Non-pigmented ciliary epithelial cell (primary cell): ENCODE measurements around the gene INAVA.
"Not testable (repeated sequence)": the region's sequence is repeated elsewhere in the genome, so short reads cannot be mapped to it uniquely, and the experiment has no call there.

ENCODE experiments used
- DNase-seq: peaks from one replicate; pipeline ENCODE4 v3.0.0-alpha.2; 2010; ENCODE audit warnings: low read depth

INAVA gene

GRCh38 chr1:200899015-200899386 lies 4.3 kb downstream of the INAVA start:
- no peak for DNase-seq

- DNase-seq, result no peak
These were observed 4.8 kb downstream of the INAVA start for GRCh38 chr1:200899451-200899915.

- no peak for DNase-seq
These were observed 5.5 kb downstream of the INAVA start for GRCh38 chr1:200899954-200900867.

GRCh38 chr1:200900877-200901276 lies 6.2 kb downstream of the INAVA start:
- no peak for DNase-seq

GRCh38 chr1:200901350-200901749 lies 6.7 kb downstream of the INAVA start:
- DNase-seq, result no peak

- DNase-seq, result no peak
These were observed 7.2 kb downstream of the INAVA start for GRCh38 chr1:200901796-200902444.

- DNase-seq, result no peak
These were observed 9.1 kb downstream of the INAVA start for GRCh38 chr1:200903793-200904192.

GRCh38 chr1:200904772-200905171 lies 10.1 kb downstream of the INAVA start:
- DNase-seq, result no peak

- DNase-seq, result no peak
These were observed 10.8 kb downstream of the INAVA start for GRCh38 chr1:200905411-200906052.

- no peak for DNase-seq
These were observed 11.8 kb downstream of the INAVA start for GRCh38 chr1:200906491-200906890.

- no peak for DNase-seq
These were observed 13.0 kb downstream of the INAVA start for GRCh38 chr1:200907611-200908097.

GRCh38 chr1:200908191-200908868 lies 13.6 kb downstream of the INAVA start:
- no peak for DNase-seq

GRCh38 chr1:200909071-200909470 lies 14.4 kb downstream of the INAVA start:
- no peak for DNase-seq

- DNase-seq, result no peak
These were observed 15.1 kb downstream of the INAVA start for GRCh38 chr1:200909757-200910239.

- DNase-seq, result no peak
These were observed 16.7 kb downstream of the INAVA start for GRCh38 chr1:200911361-200911760.

GRCh38 chr1:200911936-200912335 lies 17.2 kb downstream of the INAVA start:
- DNase-seq, result not testable (repeated sequence)

- DNase-seq, result no peak
These were observed 18.2 kb downstream of the INAVA start for GRCh38 chr1:200912737-200913407.

GRCh38 chr1:200916152-200916551 lies 21.5 kb downstream of the INAVA start:
- DNase-seq, result no peak

GRCh38 chr1:200916681-200917080 lies 22.0 kb downstream of the INAVA start:
- DNase-seq, result no peak

GRCh38 chr1:200917291-200917817 lies 22.7 kb downstream of the INAVA start:
- DNase-seq, result no peak

GRCh38 chr1:200918006-200918405 lies 23.3 kb downstream of the INAVA start:
- DNase-seq, result no peak
